SH-SY5Y (cell line): Measurements from ENCODE around the gene KMT2E.

Experiments used
- GATA2 ChIP-seq: IDR thresholded peaks from 2 replicates; pipeline ENCODE4 v1.6.1; 2011; ENCODE audit warnings: mild to moderate bottlenecking, low read depth, low read length
- GATA3 ChIP-seq: IDR thresholded peaks from 2 replicates; pipeline ENCODE4 v1.6.1; 2011; ENCODE audit warnings: low read depth, mild to moderate bottlenecking, low read length, moderate library complexity

- TF ChIP-seq GATA3, result no peak
- no peak for TF ChIP-seq GATA2
Measured at GRCh38 chr7:105125745-105126144, 111.7 kb downstream of the KMT2E start.
